ENCODE data around the gene ADAM20.

DNA sequence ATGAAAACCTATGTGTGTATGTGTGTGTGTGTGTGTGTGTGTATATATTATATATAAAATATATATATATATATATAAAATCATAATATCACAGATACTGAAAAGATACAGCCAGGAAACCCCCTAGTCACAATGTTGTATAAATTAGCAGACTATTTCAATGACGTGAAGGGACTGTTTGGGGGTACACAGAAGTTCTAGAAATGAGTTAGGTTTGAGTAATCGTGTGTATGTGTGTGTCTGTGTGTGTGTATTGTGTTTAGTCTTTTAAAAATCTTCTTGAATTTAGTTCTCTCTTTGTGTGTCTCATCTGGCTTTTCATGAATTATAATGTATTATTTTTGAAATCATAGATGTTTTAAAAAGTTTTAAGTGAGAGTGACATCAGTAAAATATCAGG, 61.0 kb downstream of the ADAM20 start:
- TF ChIP-seq, protein P1, sequence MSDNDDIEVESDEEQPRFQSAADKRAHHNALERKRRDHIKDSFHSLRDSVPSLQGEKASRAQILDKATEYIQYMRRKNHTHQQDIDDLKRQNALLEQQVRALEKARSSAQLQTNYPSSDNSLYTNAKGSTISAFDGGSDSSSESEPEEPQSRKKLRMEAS (CRISPR knock-in tag; IDR thresholded peaks at IDR 0.05), result no peak
- TF ChIP-seq TCF7 (CRISPR knock-in tag; IDR thresholded peaks at IDR 0.05; ENCODE audit: low read depth), result no peak
- TF ChIP-seq JUN (CRISPR knock-in tag; IDR thresholded peaks at IDR 0.05), result no peak
- TF ChIP-seq RELA (CRISPR knock-in tag; IDR thresholded peaks at IDR 0.05; ENCODE audit: borderline replicate concordance), result no peak

Measured in WTC11 (cell line).